Activated CD4-positive, CD25-positive, alpha-beta regulatory T cell treated with anti-CD3 and anti-CD28 coated beads, Interleukin-2, amount 50 U/mL, for 72 hours (primary cell): ENCODE measurements around the gene ATP8A2.

ENCODE experiments used
- DNase-seq: peaks from one replicate; pipeline ENCODE4 v3.0.0; 2021

The ATP8A2 gene

DNA sequence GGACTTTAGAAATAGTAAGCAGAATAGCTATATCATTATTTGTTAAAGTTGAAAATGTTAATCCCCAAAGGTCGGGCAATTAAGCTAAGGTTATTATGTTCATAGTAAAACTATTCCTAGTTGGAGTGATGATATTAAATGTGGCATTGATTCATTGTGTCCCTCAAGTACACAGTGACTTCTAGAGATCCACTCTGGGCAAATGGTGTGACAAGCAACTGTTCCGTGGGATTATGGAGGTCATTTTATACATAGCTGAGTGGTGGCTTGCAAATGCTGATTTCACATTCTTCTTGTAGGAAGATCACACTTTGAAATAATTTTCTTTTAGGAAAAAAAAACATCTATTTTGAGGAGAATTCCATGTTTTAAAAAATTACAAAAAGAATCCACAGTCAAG, 317.8 kb downstream of the ATP8A2 start:
- DNase-seq: no peak

DNA sequence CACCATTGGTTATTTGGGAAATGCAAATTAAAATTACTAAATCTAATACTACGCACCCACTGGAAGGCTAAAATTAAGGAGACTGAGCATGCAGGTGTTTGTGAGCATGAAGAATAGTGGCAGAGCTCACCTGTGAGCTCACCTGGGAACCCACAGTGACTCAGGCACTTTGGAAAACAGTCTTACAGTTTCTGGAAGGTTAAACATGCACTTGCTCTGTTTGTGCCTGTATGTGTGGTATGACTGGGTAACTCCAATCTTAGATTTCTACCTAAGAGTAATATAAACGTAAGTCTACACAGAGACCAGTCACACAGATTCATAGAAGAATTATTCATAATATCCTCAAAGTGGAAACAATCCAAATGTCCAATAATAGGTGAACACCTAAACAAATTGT, 318.8 kb downstream of the ATP8A2 start:
- DNase-seq: no peak

DNA sequence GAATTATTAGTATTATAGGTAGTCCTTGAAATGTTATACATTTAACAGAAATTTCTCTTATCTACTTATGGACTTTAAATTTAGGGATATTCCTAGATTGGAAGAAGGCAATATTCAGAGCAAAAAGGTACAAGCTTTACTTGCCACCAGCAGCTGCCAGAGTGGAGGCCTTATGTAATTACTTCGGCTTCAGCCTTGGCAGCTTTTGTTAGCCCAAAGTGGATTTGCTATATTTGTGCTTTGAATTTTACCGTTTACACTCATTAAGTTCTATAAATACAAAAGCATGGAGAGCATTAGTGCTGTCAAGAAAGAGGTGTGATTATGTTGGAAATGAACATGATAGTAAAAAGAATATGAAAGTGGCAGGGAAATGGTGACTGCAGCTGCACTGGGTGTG, 319.9 kb downstream of the ATP8A2 start:
- no peak for DNase-seq

DNA sequence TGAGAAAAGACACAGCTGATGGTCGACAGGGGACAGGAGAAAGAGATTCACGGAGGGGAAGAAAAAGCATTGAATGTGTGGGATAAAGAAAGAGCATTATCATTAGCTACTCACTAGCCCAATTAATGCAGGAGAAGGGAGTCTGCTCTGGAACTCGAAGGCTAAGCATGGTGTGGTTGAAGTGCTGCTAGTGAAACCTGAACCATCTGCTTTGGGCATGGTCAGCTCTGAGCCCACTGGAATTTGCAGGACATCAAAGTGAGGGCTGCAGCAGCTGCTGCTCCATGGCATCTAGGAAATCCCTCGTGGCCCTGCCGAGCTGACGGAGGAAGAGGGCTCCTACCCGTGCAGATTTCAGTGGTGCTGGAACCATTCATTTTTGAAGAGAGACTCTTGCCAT, 320.3 kb downstream of the ATP8A2 start:
- no peak for DNase-seq

DNA sequence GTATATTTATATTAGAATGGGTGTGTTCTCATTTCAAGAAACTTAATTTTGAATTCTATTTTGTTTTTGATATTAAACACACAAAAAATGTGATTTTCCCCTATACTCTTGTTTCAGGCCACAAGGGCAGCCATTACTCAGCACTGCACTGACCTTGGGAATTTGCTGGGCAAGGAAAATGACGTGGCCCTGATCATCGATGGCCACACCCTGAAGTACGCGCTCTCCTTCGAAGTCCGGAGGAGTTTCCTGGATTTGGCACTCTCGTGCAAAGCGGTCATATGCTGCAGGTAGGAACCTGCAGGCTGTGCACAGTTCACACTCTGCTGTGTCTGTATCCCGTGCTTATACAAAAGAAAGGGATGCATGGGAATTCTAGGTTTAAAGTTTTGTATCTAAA, 327.3 kb downstream of the ATP8A2 start:
- DNase-seq: no peak

- DNase-seq: no peak
Measured at GRCh38 chr13:25699600-25699999, 327.8 kb downstream of the ATP8A2 start.

- DNase-seq: no peak
Measured at GRCh38 chr13:25701304-25701703, 329.5 kb downstream of the ATP8A2 start.

DNA sequence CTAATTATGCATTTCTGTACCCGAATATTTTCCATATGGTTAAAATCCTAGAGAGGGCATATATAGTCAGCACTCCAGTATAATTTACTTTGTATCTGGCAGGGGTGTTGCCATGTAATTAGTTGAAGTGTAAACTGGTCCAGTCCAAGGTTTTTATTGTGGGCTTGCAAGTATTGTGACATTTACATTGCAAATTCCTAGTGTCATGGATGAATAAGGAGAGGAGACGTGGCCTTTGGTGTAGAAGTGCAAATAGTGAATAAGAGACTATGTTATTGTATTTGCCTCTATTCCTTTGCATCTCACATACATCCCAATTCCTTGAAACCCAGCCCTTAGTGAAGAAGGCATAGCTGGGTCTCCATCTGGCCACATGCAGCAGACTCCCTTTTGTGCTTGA, 330.6 kb downstream of the ATP8A2 start:
- DNase-seq: no peak

GRCh38 chr13:25707726-25708125, 336.0 kb downstream of the ATP8A2 start:
- DNase-seq: no peak

DNA sequence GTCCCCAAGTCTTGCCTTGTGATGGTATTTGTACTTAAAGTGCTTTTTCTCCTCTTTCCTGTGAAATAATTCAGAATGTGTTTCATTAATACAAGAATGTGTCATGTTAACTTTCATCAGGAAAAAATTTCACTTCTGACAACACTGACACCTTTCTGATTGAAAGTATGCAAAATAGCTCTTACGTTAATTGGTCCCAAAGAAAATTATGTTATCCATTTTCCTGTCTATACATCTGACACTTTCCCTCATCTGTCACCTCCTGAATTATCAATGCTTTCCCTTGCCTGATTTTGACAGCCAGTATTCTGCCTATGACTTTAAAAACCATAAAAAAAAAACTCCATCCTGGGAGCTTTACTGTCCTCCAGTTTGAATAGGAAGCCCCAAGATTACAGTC, 336.5 kb downstream of the ATP8A2 start:
- DNase-seq: no peak

- no peak for DNase-seq
Measured at GRCh38 chr13:25709088-25709487, 337.3 kb downstream of the ATP8A2 start.

DNA sequence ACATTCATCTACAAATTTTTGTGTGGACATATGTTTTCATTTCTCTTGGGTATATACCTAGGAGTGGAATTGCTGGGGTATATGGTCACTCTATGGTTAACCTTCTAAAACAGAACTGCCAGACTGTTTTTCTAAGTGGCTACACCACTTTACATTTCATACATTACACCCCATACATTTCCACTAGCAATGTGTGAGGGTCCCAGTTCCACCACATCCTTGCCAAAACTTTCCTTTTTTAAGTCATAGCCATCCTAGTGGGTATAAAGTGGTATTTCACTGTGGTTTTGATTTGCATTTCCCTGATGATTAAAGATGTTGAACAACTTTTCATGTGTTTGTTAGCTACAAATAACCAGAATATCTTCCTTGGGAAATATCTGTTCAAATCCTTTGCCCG, 344.0 kb downstream of the ATP8A2 start:
- no peak for DNase-seq

DNA sequence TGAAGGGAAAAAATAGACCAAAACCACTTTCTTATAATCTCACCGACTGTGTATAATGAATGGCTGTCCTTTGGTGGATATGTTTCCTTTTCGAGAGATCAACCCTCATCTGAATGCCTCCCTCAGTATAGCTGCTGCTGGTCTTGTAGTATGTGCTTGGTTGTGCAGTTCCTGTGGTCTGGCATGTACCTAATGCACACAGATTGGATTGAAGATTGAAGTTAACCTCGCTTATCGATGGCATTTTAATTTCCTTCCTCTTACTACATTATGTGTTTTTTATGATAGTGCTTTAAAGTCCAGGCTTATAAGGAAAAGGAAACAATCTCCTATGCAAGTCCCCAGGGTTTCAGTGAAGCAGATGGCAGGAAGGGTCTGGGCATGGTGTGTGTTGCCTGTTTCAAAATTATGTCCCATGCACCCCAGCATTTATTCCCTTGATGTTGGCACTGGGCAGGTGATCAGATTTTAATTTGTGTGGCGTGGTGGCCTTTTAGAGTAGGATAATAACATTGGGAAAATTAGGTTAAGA, 346.0 kb downstream of the ATP8A2 start:
- no peak for DNase-seq

DNA sequence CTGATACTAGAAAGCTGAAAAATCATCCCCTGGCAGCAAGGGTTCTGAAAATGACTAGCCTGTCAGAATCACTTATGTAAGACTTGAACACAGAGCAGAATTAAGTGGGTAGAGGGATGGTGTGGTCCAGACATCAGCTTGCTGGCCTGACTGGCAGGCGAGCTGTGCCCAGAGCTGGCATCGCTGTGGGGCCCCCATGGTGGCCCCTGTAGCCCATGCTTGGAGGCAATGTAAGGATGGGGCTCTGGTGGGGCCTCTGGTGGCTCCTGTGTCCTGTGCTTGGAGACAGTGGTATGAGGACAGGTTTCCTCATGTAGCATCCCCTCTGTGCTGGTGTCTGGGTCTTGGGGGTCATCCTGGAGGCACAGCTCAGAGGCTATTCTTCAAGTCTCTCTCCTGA, 347.9 kb downstream of the ATP8A2 start:
- no peak for DNase-seq

DNA sequence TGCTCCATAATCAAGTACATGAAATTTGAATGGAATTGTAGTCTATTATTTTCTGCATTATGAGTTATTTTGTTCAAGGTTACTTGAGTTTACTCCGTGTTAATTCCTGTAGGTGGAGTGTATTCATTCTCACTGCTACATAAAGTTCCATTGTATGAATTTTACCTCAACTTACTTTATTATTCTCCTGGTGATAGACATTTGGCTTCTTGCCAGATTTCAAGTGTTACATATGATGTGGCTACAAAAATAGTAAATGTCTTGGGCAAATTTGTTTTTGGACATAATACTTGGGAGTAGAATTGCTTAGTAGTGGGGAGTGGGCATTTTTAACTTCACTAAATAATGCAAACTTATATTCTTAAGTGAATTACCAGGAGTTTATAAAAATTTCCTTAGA, 351.1 kb downstream of the ATP8A2 start:
- DNase-seq: no peak

DNA sequence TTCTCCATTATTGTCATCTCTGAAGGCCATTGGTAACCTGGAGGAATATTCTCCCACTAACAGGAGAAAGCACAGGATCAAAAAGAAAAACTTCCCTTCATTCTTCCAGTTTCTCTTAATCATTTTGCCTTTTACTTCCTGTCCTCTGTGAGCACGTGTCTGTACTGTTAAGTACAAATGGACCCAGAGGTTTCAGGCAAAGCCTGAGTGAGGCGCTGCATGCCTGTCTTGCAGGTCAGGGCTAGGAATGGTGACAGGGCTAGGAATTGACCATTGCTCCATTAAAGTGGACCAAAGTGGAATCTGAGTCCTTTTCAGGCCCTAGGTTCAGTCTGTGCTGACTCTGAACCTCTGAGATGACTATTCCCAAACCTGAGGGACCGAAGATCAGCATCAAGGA, 353.3 kb downstream of the ATP8A2 start:
- DNase-seq: no peak

DNA sequence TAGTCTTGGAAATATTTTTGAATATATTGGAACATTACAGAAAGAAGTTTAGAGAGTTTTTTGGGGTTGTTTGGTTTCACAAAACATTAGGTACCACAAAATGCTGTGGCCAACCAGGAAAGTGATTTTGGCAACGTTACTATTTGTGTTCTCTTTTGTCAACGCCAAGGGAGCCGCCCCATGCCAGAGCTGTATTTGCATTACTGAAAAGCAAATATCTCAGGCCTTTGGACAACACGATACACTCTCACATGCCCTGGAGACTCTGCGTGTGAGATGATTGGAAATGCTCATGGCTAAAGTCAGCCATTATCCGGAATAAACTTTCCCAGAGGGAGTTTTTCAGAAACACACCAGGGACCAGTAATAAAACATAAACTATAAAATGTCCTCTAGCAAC, 355.5 kb downstream of the ATP8A2 start:
- no peak for DNase-seq

DNA sequence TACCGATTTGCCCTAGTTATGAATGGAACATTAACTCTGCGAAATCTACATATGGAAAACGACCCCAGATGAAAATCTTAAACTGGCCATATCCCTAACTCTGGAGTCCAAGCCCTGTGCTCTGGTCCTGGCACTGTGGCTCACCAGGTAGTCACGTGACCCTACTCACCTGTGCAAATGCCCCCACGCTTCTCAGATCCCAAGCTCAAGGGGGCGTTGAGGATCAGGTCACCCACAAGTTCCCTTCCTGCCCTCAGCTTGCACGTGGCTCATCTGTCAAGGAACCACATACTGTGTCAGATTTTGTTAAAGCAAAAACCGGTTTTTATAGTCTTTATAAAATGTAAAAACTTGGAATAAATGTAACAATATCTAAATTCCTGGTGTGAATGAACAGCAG, 356.0 kb downstream of the ATP8A2 start:
- no peak for DNase-seq

DNA sequence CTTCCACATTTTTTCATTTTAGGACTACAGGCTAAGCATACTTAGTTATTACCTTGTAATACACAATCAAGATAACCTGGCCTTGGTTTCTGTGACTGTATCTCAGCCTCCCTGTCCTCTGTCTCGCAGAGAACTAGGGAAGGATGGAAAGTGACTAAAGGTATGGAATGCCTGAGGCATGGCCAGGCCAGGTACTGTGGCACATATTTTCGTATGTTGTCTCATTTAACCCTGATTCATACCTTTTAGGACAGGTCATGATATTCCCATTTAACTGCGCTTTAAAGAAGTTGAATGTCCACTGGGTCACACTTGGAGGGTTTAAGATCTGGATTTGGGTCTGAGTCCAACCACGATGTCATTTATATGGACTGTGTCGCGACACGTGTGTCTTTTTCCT, 357.4 kb downstream of the ATP8A2 start:
- no peak for DNase-seq

GRCh38 chr13:25731037-25731436, 359.3 kb downstream of the ATP8A2 start:
- DNase-seq: no peak

DNA sequence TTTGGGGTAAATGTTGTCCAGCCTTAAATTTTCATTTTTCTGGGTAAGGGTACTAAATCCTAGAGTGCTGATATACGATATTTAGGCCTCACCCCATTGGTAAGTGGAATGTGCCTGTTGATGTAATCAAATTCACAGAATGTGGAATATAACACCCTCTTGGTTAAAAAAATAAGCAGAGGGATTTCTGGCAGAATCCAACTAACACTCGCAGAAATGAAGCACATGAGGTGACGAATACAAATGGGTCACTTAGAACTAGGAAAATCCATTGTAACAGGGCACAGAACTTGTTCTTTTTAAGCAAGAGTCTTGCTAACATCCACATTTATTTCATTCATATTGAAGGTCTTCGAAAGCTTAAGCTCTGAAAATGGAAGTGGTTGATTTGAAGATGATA, 359.8 kb downstream of the ATP8A2 start:
- DNase-seq: no peak

- DNase-seq: no peak
Measured at GRCh38 chr13:25732111-25732865, 360.5 kb downstream of the ATP8A2 start.

DNA sequence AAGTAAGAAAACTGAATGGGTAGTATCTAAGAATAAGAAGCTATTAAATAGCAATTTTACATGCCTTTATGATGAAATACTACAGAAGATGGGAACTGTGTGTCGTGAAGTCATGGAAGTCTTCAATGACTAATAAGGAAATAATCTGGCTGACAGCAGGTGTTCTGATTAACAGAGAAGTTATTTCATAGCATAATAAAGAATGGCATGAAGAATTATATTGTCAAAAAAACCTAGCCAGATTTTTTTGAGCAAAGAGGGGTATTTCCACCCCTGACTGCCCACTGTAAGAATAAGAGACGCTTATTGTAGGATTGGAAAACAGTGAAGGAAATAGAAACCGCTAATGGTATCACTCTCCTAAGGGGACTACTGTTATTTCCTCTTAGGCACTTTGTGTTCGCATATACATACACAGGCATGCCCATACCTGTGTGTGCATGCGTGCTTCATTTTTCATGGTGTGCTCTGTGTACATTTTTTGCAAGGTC, 361.3 kb downstream of the ATP8A2 start:
- no peak for DNase-seq

- no peak for DNase-seq
Measured at GRCh38 chr13:25733696-25734435, 362.1 kb downstream of the ATP8A2 start.
